RWPE2 (cell line): ENCODE measurements around the gene LRRC47.

Experiments used
- ATAC-seq: fragments of 200-7000 bp; cut with Tn5 transposase; 3 replicates; pipeline ENCODE4 v1.9.1; 2021; ENCODE audit warnings: low read depth
- DNase-seq: peaks from one replicate; pipeline ENCODE4 v3.0.0-alpha.2; 2020; ENCODE audit warnings: low spot score
- H3K27ac ChIP-seq: fragments of 450-650 bp; 2 replicates; pipeline ENCODE4 v1.5.1; 2017; ENCODE audit warnings: mild to moderate bottlenecking; ENCODE audit not compliant: poor library complexity, severe bottlenecking
- H3K27me3 ChIP-seq: fragments of 250-450 bp; sonication (Bioruptor Pico); 2 replicates; pipeline ENCODE4 v1.5.1; 2021; ENCODE audit warnings: mild to moderate bottlenecking, moderate library complexity; ENCODE audit not compliant: insufficient read depth, poor library complexity, severe bottlenecking
- H3K36me3 ChIP-seq: fragments of 250-450 bp; sonication (Bioruptor Pico); 2 replicates; pipeline ENCODE4 v1.5.1; 2020; ENCODE audit warnings: low read depth, mild to moderate bottlenecking, moderate library complexity
- H3K4me1 ChIP-seq: fragments of 250-450 bp; sonication (Bioruptor Pico); 2 replicates; pipeline ENCODE4 v1.5.1; 2021; ENCODE audit warnings: mild to moderate bottlenecking, moderate library complexity; ENCODE audit not compliant: insufficient read depth, poor library complexity, severe bottlenecking
- H3K4me3 ChIP-seq: fragments of 250-450 bp; sonication (Bioruptor Pico); 2 replicates; pipeline ENCODE4 v1.5.1; 2021; ENCODE audit warnings: mild to moderate bottlenecking, moderate library complexity; ENCODE audit not compliant: severe bottlenecking
- H3K9me3 ChIP-seq: fragments of 250-450 bp; sonication (Bioruptor Pico); 2 replicates; pipeline ENCODE4 v1.5.1; 2021; ENCODE audit warnings: mild to moderate bottlenecking, moderate library complexity; ENCODE audit not compliant: severe bottlenecking
- TF ChIP-seq, protein P1 (sequence below): fragments of 450-650 bp; IDR thresholded peaks from one replicate; pipeline ENCODE4 v1.5.1; 2017; ENCODE audit warnings: mild to moderate bottlenecking, moderate library complexity; ENCODE audit not compliant: poor library complexity, severe bottlenecking

The LRRC47 gene

DNA sequence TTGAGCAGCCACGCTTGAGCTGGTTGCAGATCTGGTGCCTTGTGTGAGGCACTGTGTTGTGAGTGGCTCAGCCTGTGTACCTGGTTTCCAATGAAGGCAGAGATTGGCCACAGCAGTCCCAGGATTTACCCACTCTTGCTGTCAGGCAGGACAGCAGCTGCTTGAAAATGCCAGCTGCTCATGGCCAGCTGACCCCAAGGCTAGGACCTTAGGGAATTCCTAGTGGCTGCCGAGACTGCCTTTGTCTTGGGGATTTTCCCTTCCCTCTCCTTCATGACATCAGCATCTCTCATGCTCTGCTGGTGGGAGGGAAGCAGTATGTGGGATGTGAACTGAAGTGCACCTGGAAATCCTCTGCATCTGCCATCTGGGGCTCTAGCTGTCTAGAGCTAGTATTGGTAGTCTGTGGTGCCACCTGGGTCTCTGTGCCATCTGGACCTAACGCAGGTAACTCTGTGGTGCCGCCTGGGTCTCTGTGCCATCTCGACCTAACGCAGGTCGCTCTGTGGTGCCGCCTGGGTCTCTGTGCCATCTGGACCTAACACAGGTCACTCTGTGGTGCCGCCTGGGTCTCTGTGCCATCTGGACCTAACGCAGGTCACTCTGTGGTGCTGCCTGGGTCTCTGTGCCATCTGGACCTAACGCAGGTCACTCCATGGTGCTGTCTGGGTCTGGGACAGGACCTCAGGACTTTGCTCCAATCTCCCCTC, 3.8 kb upstream of the LRRC47 start:
- H3K27ac ChIP-seq, result no peak overlapping the region
- H3K36me3 ChIP-seq, result no peaks in the 10 kb centered on the region
- no peaks in the 10 kb centered on the region for H3K9me3 ChIP-seq
- H3K4me1 ChIP-seq, result peaks cover 3% of the 10 kb centered on the region
- H3K4me3 ChIP-seq, result no peak overlapping the region
- TF ChIP-seq, protein P1, sequence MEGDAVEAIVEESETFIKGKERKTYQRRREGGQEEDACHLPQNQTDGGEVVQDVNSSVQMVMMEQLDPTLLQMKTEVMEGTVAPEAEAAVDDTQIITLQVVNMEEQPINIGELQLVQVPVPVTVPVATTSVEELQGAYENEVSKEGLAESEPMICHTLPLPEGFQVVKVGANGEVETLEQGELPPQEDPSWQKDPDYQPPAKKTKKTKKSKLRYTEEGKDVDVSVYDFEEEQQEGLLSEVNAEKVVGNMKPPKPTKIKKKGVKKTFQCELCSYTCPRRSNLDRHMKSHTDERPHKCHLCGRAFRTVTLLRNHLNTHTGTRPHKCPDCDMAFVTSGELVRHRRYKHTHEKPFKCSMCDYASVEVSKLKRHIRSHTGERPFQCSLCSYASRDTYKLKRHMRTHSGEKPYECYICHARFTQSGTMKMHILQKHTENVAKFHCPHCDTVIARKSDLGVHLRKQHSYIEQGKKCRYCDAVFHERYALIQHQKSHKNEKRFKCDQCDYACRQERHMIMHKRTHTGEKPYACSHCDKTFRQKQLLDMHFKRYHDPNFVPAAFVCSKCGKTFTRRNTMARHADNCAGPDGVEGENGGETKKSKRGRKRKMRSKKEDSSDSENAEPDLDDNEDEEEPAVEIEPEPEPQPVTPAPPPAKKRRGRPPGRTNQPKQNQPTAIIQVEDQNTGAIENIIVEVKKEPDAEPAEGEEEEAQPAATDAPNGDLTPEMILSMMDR, result no peak
- DNase-seq (no peak), ATAC-seq (no peak)
- no peaks in the 10 kb centered on the region for H3K27me3 ChIP-seq

DNA sequence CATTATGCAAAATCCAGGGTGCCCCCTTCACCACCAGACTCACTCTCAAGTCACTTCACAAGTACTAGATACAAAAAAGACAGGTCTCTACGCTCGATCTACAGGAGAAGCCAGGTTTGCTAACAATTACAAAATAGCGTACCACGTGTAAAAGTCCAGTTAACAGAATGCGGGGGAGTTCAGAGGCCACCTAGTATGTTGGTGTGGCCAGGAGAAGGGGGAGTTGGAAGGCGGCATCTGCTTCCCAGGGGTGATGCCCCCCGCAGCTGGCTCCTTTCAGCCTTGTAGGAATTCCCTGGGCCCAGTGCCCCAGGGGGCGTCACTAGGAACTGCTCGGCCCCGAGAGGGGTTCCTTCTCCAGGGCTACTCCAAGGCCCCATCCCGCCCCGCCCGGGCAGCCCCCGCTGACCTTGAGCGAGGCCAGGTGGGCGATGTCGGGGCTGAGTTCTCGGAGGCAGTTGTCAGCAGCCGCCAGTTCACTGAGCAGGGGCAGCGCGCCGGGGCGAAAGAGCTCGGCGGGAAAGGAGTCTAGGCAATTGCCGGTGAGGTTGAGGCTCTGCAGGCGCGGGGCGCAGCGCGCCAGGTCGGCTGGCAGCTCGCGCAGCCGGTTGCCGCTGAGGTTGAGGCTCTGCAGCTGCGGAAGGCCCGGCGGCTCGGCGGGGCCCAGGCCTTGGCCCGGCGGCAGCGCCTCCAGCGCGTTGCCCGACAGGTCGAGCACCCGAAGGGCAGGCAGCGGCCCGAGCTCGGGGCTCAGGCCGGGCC, 664 bp downstream of the LRRC47 start:
- TF ChIP-seq, protein P1, result no peak
- peaks cover 10% of the 10 kb centered on the region; the same call in 1 of the 2 replicates for H3K36me3 ChIP-seq
- peak overlapping the region; percentile 24 for H3K27ac ChIP-seq
- no peaks in the 10 kb centered on the region for H3K9me3 ChIP-seq
- ATAC-seq (no peak), DNase-seq (no peak)
- H3K4me3 ChIP-seq, result peak overlapping the region; percentile 98
- H3K27me3 ChIP-seq, result no peaks in the 10 kb centered on the region
- peaks cover 17% of the 10 kb centered on the region for H3K4me1 ChIP-seq

DNA sequence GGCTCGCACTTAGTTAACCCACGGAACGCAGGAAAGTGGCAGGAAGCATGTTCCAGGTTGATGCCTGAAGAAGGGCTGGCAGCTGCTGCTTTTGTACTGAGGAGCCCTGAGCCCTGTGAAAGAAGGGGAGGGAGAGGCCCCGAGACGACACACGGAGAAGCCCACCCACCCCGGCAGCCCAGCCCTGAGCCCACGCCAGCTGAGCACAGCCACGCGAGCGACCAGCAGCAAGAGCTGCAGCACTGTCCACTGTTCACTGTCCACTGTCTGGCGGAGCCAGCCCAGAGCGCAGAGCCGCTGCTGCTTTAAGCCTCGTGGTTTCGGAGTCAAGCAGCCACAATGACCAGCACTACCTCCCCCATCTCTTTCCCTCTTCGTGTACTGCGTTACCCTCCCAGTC, 5.3 kb downstream of the LRRC47 start:
- no peak for ATAC-seq
- peaks cover 26% of the 10 kb centered on the region for H3K36me3 ChIP-seq
- H3K27me3 ChIP-seq, result no peaks in the 10 kb centered on the region
- H3K4me1 ChIP-seq, result peaks cover 14% of the 10 kb centered on the region
- H3K9me3 ChIP-seq, result no peaks in the 10 kb centered on the region
- H3K4me3 ChIP-seq, result no peak overlapping the region
- no peak overlapping the region for H3K27ac ChIP-seq
- no peak for DNase-seq
- TF ChIP-seq, protein P1, result no peak

DNA sequence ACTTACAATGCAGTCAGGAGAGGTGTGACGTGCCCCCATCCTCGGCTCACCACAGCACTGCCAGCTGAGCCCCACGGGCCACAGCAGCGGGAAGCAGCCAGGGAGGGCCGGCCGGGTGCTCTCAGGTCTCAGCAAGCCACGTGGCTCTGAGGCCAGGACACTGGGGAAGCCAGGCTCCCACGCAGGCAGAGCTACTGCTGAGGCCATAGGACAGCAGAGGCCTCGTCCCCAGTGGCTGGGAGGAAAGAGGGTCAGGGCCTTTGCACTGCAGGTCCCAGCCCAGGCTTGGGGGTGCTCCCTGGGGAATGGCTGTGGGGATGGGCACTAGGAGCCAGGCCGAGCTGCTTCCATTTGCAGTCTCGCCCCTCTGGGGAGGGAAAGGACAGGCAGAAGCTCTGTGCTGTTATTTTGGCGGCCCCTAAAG, 5.8 kb downstream of the LRRC47 start:
- DNase-seq (no peak), ATAC-seq (no peak)
- Histone ChIP-seq H3K4me3 (no peak overlapping the region), H3K4me1 (peaks cover 14% of the 10 kb centered on the region), H3K27ac (no peak overlapping the region), H3K36me3 (peaks cover 29% of the 10 kb centered on the region), H3K27me3 (no peaks in the 10 kb centered on the region), H3K9me3 (no peaks in the 10 kb centered on the region)
- TF ChIP-seq, protein P1, result no peak
